Esophagus squamous epithelium (tissue), 4 donors: ENCODE measurements around the gene UNC5CL.

Source experiments
- CTCF ChIP-seq, 6 experiments: fragments of 450-650 bp in 4 of 6; fragments of 200-600 bp in 2 of 6; sonication (generic) in 2 of 6; IDR thresholded peaks; one replicate each; pipeline ENCODE4 v1.5.1; 2016 to 2019; ENCODE audit warnings: antibody characterized with exemption in 6 of 6, mild to moderate bottlenecking in 4 of 6, moderate library complexity in 4 of 6
- POLR2A ChIP-seq, 4 donors: fragments of 450-650 bp; IDR thresholded peaks; one replicate each; pipeline ENCODE4 v1.6.1; 2017; ENCODE audit warnings: antibody characterized with exemption in 4 of 4, mild to moderate bottlenecking in 4 of 4, moderate library complexity in 3 of 4

- no peak for TF ChIP-seq CTCF (IDR thresholded peaks at IDR 0.05)
- TF ChIP-seq POLR2A (IDR thresholded peaks at IDR 0.05), result no peak
Observed at GRCh38 chr6:41040101-41040939, 1.3 kb upstream of the UNC5CL start.
